ENCODE results near the gene PPAN.
A peak's percentile ranks its signal among the peaks of the same experiment; 100 is the strongest.

PPAN gene, protein sequence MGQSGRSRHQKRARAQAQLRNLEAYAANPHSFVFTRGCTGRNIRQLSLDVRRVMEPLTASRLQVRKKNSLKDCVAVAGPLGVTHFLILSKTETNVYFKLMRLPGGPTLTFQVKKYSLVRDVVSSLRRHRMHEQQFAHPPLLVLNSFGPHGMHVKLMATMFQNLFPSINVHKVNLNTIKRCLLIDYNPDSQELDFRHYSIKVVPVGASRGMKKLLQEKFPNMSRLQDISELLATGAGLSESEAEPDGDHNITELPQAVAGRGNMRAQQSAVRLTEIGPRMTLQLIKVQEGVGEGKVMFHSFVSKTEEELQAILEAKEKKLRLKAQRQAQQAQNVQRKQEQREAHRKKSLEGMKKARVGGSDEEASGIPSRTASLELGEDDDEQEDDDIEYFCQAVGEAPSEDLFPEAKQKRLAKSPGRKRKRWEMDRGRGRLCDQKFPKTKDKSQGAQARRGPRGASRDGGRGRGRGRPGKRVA

DNA sequence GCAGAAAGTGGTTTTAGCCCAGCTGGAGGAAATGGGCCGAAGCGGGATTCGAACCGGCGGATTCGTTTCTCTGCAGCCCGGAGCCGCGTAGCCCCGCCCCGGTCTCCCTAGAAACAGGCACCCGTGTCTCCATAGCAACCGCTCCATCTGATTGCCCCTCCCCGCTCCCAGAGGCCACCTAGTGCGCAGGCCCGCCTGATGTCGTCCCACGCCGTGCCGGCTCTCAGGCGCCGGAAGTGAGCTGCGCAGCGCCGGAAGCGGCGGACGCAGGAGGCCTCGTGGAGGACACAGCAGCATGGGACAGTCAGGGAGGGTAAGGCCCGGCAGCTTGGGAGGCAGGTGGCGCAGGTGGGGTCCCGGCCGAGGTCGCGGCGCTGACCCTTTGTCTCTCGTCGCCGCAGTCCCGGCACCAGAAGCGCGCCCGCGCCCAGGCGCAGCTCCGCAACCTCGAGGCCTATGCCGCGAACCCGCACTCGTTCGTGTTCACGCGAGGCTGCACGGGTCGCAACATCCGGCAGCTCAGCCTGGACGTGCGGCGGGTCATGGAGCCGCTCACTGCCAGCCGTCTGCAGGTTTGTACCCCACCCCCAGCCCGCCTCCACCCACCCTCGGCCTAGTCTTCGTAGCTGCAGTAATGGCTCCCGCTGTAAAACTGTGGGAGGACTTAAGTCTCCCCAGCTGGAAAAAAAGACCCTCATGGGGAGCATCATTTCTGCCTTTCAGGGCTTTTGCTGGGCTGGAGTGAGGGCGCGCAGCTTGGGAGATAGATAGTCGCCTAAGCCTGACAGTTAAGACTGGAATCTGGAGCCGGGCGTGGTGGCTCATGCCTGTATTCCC, at the start of gene PPAN:
Gene PPAN (plus strand): TSS at position 263 of the 837 bp plus-strand sequence. CDS start 33 bp downstream, at position 296.
- peak; percentile 100 for DNase-seq (ENCODE audit: low read depth)
- H3K4me3 ChIP-seq (ENCODE audit: low read depth, low read length) = peak within 1 kb of the TSS; percentile 71
- TF ChIP-seq MYC (IDR thresholded peaks at IDR 0.05; ENCODE audit: low read depth, low read length) (peak; percentile 100), POLR2A (IDR thresholded peaks at IDR 0.05; ENCODE audit: extremely low read depth, insufficient read length) (peak; percentile 98)
- TF ChIP-seq, protein P1, sequence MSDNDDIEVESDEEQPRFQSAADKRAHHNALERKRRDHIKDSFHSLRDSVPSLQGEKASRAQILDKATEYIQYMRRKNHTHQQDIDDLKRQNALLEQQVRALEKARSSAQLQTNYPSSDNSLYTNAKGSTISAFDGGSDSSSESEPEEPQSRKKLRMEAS (IDR thresholded peaks at IDR 0.05; ENCODE audit: low read depth, low read length) = peak; percentile 99
- TF ChIP-seq, protein P2, sequence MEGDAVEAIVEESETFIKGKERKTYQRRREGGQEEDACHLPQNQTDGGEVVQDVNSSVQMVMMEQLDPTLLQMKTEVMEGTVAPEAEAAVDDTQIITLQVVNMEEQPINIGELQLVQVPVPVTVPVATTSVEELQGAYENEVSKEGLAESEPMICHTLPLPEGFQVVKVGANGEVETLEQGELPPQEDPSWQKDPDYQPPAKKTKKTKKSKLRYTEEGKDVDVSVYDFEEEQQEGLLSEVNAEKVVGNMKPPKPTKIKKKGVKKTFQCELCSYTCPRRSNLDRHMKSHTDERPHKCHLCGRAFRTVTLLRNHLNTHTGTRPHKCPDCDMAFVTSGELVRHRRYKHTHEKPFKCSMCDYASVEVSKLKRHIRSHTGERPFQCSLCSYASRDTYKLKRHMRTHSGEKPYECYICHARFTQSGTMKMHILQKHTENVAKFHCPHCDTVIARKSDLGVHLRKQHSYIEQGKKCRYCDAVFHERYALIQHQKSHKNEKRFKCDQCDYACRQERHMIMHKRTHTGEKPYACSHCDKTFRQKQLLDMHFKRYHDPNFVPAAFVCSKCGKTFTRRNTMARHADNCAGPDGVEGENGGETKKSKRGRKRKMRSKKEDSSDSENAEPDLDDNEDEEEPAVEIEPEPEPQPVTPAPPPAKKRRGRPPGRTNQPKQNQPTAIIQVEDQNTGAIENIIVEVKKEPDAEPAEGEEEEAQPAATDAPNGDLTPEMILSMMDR (IDR thresholded peaks at IDR 0.05; ENCODE audit: low read depth, low read length) = no peak

DNA sequence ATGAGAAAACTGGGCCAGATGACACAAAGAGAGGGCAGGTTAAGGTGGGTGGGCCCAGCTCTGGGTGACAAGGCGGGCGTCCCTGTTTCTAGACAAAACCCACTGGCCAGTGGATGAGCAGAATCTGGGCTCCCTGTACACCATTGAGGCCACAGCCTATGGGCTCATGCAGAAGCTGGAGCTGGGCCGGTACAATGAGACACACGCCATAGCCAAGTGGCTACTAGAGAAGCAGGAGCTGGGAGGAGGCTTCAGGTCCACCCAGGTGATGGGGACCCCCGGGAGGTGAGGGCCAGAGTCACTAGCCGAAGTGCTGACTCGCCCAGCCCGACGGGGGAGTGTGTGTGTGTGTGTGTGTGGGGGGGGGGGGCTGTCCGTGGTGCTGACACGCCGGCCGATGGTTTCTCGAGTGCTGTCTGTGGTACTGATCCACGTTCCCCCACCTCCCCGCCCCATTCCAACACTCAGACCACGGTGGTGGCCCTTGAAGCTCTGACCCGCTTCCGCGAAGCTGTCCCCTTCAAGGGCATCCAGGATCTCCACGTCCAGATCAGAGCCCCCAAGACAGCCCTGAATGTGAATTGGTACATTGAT, 44.3 kb upstream of the PPAN start:
- peak; percentile 68 for DNase-seq (ENCODE audit: low read depth)
- H3K4me3 ChIP-seq (ENCODE audit: low read depth, low read length) = no peak overlapping the region
- TF ChIP-seq, protein P1 (IDR thresholded peaks at IDR 0.05; ENCODE audit: low read depth, low read length) = peak; percentile 73
- no peak for TF ChIP-seq POLR2A (IDR thresholded peaks at IDR 0.05; ENCODE audit: extremely low read depth, insufficient read length)

DNA sequence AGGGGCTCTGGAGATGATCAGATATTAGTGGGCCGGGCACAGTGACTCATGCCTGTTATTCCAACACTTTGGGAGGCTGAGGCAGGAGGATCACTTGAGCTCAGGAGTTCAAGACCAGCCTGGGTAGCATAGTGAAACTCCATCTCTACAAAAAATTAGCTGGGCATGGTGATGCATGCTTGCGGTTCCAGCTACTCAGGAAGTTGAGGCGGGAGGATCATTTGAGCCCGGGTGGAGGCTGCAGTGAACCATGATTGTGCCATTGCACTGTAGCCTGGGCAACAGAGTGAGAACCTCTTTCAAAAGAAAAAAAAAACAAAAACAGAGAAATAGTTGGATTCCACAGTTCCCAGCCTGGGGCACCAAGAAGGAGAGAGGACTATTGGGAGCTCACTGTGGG, 38.0 kb upstream of the PPAN start:
- DNase-seq (ENCODE audit: low read depth) = peak; percentile 56
- no peak overlapping the region for H3K4me3 ChIP-seq (ENCODE audit: low read depth, low read length)
- TF ChIP-seq, protein P1 (IDR thresholded peaks at IDR 0.05; ENCODE audit: low read depth, low read length) = no peak
- TF ChIP-seq, protein P2 (IDR thresholded peaks at IDR 0.05; ENCODE audit: low read depth, low read length) = no peak
- TF ChIP-seq POLR2A (IDR thresholded peaks at IDR 0.05; ENCODE audit: extremely low read depth, insufficient read length) = no peak
- TF ChIP-seq MYC (IDR thresholded peaks at IDR 0.05; ENCODE audit: low read depth, low read length) = no peak

DNA sequence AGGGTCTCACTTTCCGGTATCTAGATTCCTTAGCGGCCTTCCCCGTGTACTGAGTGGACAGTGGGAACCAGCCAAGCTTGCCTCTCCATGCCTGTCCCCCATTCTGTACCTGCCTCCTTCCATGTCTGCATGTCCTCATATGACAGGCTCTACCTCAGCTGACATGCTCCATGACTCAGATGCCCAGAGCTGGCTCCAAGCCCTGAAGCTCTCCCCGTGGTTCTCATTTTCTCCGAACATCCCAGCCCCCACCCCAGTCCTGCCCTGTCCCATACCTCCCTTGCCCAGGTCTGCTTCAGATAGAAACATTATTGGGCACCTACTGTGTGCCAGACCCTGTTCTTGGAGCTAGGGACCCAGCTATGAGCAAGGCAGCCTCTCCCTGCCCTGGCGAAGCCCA, 37.1 kb upstream of the PPAN start:
- H3K4me3 ChIP-seq (ENCODE audit: low read depth, low read length) = no peak overlapping the region
- DNase-seq (ENCODE audit: low read depth) = no peak
- TF ChIP-seq, protein P1 (IDR thresholded peaks at IDR 0.05; ENCODE audit: low read depth, low read length) = no peak
- TF ChIP-seq POLR2A (IDR thresholded peaks at IDR 0.05; ENCODE audit: extremely low read depth, insufficient read length) (no peak), MYC (IDR thresholded peaks at IDR 0.05; ENCODE audit: low read depth, low read length) (no peak)
- TF ChIP-seq, protein P2 (IDR thresholded peaks at IDR 0.05; ENCODE audit: low read depth, low read length) = no peak

DNA sequence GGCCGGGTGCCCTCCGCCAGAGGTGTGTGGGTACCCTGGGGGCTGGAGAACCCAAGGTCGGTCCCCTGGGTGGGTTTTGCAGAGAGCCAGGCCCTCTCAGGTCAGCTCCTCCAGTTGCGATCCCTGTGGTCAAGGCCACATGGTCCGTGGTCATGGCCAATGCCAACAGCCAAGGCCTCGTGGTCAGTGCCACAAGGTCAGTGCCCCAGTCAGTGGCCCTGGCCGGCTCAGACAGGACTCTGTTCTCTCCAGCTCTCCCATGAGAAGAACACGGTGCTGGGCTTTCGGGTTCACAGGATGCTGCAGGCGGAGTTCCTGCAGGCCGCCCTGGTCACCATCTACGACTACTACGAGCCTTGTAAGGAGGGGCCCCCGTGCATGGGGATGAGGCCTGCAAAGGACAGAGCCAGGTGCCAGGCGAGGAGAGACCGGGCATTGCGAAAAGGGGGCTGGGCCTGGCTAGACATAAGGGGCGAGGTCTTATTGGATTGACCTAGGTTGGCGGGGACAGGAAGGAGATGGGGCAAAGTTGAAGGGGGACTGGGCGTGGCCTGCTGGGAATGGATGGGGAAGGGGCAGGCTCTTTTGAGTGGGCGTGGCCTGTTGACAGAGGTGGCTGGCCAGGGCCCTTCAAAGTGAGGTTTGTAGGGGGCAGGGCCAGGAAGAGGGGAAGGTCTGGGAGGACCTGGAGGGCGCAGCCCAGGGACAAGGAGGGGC, 35.3 kb upstream of the PPAN start:
- H3K4me3 ChIP-seq (ENCODE audit: low read depth, low read length) = no peak overlapping the region
- peak; percentile 50 for DNase-seq (ENCODE audit: low read depth)
- TF ChIP-seq, protein P2 (IDR thresholded peaks at IDR 0.05; ENCODE audit: low read depth, low read length) = no peak
- TF ChIP-seq MYC (IDR thresholded peaks at IDR 0.05; ENCODE audit: low read depth, low read length) (no peak), POLR2A (IDR thresholded peaks at IDR 0.05; ENCODE audit: extremely low read depth, insufficient read length) (no peak)
- TF ChIP-seq, protein P1 (IDR thresholded peaks at IDR 0.05; ENCODE audit: low read depth, low read length) = no peak

All from NB4 (cell line).